Peyer's patch (tissue), 4 donors: ENCODE data around the gene CLCN2. TPM values are rescaled to one million over a fixed set of nuclear protein-coding genes. Genes with fewer than 3 reads are reported as not detected.

ENCODE experiments used
- DNase-seq, 3 donors: peaks; one replicate each; pipeline ENCODE4 v3.0.0-alpha.2; 2017 to 2019
- H3K27ac ChIP-seq, 4 donors: fragments of 200-600 bp; sonication (generic); one replicate each; pipeline ENCODE4 v1.5.1; 2016 to 2019
- H3K27me3 ChIP-seq, 2 donors: fragments of 200-600 bp; sonication (generic); one replicate each; pipeline ENCODE4 v1.5.1; 2019
- H3K36me3 ChIP-seq, 3 donors: fragments of 200-600 bp; sonication (generic); one replicate each; pipeline ENCODE4 v1.5.1; 2016 to 2019
- H3K4me1 ChIP-seq, 4 donors: fragments of 200-600 bp; sonication (generic); one replicate each; pipeline ENCODE4 v1.5.1; 2016 to 2019
- H3K4me3 ChIP-seq, 4 donors: fragments of 200-600 bp; sonication (generic); 1 replicate in 3 of 4; 2 replicates in 1 of 4; pipeline ENCODE4 v1.5.1; 2016 to 2019; ENCODE audit warnings: mild to moderate bottlenecking in 1 of 4
- H3K9me3 ChIP-seq, 4 donors: fragments of 200-600 bp; sonication (generic); one replicate each; pipeline ENCODE4 v1.5.1; 2016 to 2019; ENCODE audit warnings: mild to moderate bottlenecking in 1 of 4
- CTCF ChIP-seq, 6 experiments: fragments of 450-650 bp in 4 of 6; fragments of 200-600 bp in 2 of 6; sonication (generic) in 1 of 6; IDR thresholded peaks; one replicate each; pipeline ENCODE4 v1.5.1; 2017 to 2019; ENCODE audit warnings: antibody characterized with exemption in 6 of 6, mild to moderate bottlenecking in 3 of 6, moderate library complexity in 1 of 6
- POLR2A ChIP-seq, 2 donors: fragments of 450-650 bp; IDR thresholded peaks; one replicate each; pipeline ENCODE4 v1.5.1; 2017; ENCODE audit warnings: antibody characterized with exemption in 2 of 2, mild to moderate bottlenecking in 2 of 2, moderate library complexity in 2 of 2
- total RNA-seq, 4 donors: library from RNA; depleted of rRNA; stranded (reverse); fragments of >200 nt; gene quantifications; one replicate each; pipeline ENCODE4 v1.1.0, GENCODE V29; 2016

The CLCN2 gene
- total RNA-seq, 4 donors from 2014 or later, result 11.6 to 87.8 (median 63.8) TPM

GRCh38 chr3:184336547-184337398, 24.6 kb downstream of the CLCN2 start:
- peaks cover 0 to 24% (median 3%) of the 10 kb centered on the region in 4 donors for H3K4me1 ChIP-seq
- DNase-seq, result no peak

DNA sequence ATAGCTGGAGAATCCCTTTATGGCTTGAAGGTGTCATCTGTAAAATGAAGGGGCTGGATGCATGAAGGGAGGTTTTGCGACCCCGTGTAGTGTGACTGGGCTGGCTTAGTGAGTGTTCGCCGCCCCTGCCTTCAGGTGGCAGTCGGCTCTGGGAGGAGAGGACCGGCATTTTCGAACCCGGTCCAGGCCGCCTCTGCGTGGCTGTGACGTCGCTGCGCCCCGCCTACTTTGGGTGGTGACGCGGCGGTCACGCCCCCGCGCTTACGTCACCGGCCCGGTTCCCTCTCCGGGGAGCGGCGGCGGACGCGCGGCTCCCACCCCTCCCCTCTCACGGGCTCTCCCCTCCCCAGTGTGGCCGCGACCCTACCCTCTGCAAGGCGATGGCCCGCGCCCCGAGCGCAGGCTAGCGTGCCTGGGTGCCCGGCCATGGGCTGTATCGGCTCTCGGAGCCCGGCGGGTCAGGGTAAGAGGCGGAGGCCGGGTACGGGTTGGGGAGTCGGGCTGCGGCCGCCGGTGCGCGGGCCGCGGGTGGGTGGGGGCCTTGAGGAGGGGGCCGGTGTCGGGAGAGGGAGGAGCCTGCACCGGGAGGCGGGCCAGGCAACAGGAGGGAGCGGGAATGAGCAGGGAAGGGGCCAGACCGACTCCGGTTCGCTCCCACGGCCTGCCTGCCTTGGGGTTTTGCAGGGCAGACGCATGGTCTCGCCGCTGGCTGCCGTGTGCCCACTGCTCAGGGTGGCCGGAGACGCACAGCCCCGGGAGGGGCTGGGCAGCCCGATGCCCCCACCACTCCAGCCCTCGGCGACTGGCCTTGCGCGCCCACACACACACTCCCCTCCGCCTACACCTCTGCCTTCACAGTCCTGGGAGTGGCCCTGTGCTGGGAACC, 25.5 kb downstream of the CLCN2 start:
- peak; percentile 86 to 95 (median 94) for DNase-seq
- no peaks in the 10 kb centered on the region for H3K9me3 ChIP-seq
- peak overlapping the region; percentile 89 to 98 (median 91) for H3K27ac ChIP-seq
- H3K4me1 ChIP-seq, result peaks cover 0 to 24% (median 3%) of the 10 kb centered on the region in 4 donors
- peak overlapping the region; percentile 63 to 92 (median 78) for H3K4me3 ChIP-seq
- H3K36me3 ChIP-seq, result peaks cover 0 to 45% (median 0%) of the 10 kb centered on the region in 3 donors
- TF ChIP-seq CTCF (IDR thresholded peaks at IDR 0.05), result peak in 1 of 6 experiments; percentile 3
- TF ChIP-seq POLR2A (IDR thresholded peaks at IDR 0.05), result peak; percentile 48 to 90
- H3K27me3 ChIP-seq, result no peaks in the 10 kb centered on the region

More at GRCh38 chr3:184336547-184337398, 24.6 kb downstream of the CLCN2 start:
- peak overlapping the region; percentile 89 to 98 (median 91) for H3K27ac ChIP-seq
- no peaks in the 10 kb centered on the region for H3K27me3 ChIP-seq
- no peak for TF ChIP-seq POLR2A (IDR thresholded peaks at IDR 0.05)
- no peak for TF ChIP-seq CTCF (IDR thresholded peaks at IDR 0.05)
- no peaks in the 10 kb centered on the region for H3K9me3 ChIP-seq
- peak overlapping the region; percentile 63 to 92 (median 78) for H3K4me3 ChIP-seq
- H3K36me3 ChIP-seq, result peaks cover 0 to 39% (median 0%) of the 10 kb centered on the region in 3 donors

DNA sequence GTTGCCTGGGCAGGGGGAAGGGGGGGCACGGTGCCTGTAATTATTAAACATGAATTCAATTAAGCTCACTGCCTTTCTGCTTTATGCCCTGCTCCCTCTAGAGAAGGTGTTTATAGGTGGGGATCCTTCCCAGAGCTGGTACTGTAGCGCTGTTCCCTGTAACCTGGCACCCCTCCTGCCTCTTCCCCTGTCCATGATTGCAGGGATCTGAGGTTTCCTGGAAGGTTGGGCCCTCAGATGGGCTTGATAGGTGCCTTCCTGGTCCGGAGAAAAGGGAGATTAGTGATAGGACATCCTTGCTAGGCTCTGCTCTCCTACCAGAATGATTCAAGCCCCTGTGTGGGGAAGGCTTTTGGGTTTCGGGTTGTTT, 26.1 kb downstream of the CLCN2 start:
- peak overlapping the region; percentile 89 to 98 (median 91) for H3K27ac ChIP-seq
- H3K4me1 ChIP-seq, result peaks cover 0 to 24% (median 3%) of the 10 kb centered on the region in 4 donors
- peak overlapping the region; percentile 63 to 92 (median 78) for H3K4me3 ChIP-seq
- TF ChIP-seq CTCF (IDR thresholded peaks at IDR 0.05) (no peak), POLR2A (IDR thresholded peaks at IDR 0.05) (no peak)
- no peaks in the 10 kb centered on the region for H3K9me3 ChIP-seq
- H3K36me3 ChIP-seq, result peaks cover 0 to 51% (median 0%) of the 10 kb centered on the region in 3 donors
- no peaks in the 10 kb centered on the region for H3K27me3 ChIP-seq
- no peak for DNase-seq

DNA sequence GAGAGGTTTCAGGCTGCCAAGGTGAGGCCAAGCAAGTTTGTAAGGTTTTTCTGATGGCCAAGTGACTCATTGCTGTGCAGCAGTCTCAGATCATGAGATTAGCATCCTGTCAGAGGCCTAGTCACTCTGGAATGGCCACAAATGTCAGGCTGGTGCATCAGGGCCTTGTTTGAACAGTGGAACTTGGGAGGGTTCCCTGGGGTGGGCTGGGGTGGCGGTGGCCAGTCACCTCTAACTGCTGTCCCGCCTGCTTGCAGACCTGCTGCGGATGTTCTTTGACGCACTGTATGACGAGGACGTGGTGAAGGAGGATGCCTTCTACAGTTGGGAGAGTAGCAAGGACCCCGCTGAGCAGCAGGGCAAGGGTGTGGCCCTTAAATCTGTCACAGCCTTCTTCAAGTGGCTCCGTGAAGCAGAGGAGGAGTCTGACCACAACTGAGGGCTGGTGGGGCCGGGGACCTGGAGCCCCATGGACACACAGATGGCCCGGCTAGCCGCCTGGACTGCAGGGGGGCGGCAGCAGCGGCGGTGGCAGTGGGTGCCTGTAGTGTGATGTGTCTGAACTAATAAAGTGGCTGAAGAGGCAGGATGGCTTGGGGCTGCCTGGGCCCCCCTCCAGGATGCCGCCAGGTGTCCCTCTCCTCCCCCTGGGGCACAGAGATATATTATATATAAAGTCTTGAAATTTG, 26.8 kb downstream of the CLCN2 start:
- Histone ChIP-seq H3K36me3 (peaks cover 0 to 58% (median 0%) of the 10 kb centered on the region in 3 donors), H3K27me3 (no peaks in the 10 kb centered on the region), H3K4me3 (no peak overlapping the region), H3K4me1 (peaks cover 0 to 24% (median 3%) of the 10 kb centered on the region in 4 donors), H3K9me3 (no peaks in the 10 kb centered on the region), H3K27ac (peak overlapping the region in 3 of 4 donors; percentile 15 to 98 (median 89))
- TF ChIP-seq CTCF (IDR thresholded peaks at IDR 0.05) (no peak), POLR2A (IDR thresholded peaks at IDR 0.05) (no peak)
- no peak for DNase-seq

DNA sequence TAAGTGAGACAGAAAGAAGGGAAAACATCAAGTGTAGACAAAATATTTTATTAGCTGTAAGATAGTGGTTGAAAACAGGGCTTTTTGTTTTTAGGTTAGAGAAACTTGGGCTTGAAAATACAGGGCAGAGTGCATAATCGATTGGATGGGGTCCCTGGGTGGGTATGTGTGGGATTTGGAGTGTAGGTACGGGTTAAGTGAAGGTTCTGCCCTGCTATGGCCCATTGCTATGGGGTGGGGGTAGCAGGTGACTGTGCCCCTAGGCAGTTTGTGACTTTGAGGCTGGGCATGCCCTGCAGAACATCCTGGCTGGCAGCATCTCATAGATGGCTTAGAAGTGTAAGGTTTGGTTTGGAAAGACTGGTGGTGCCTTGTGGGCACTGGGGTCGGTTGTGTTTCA, 27.7 kb downstream of the CLCN2 start:
- no peak overlapping the region for H3K4me3 ChIP-seq
- H3K27me3 ChIP-seq, result no peaks in the 10 kb centered on the region
- H3K4me1 ChIP-seq, result peaks cover 0 to 24% (median 3%) of the 10 kb centered on the region in 4 donors
- TF ChIP-seq POLR2A (IDR thresholded peaks at IDR 0.05) (no peak), CTCF (IDR thresholded peaks at IDR 0.05) (no peak)
- H3K36me3 ChIP-seq, result peaks cover 0 to 67% (median under 1%) of the 10 kb centered on the region in 3 donors
- H3K9me3 ChIP-seq, result no peaks in the 10 kb centered on the region
- H3K27ac ChIP-seq, result no peak overlapping the region
- no peak for DNase-seq
